22Rv1 (cell line): ENCODE results near the gene CAMTA1.

Experiments used
- H3K27ac ChIP-seq: fragments of 450-650 bp; 2 replicates; pipeline ENCODE4 v1.5.1; 2017
- ZFX ChIP-seq: fragments of 450-650 bp; IDR thresholded peaks from 2 replicates; pipeline ENCODE4 v1.6.1; 2017; ENCODE audit warnings: antibody characterized with exemption, borderline replicate concordance
- TF ChIP-seq, protein P1 (sequence below): fragments of 450-650 bp; IDR thresholded peaks from 2 replicates; pipeline ENCODE4 v1.5.1; 2017; ENCODE audit warnings: mild to moderate bottlenecking

The CAMTA1 gene

DNA sequence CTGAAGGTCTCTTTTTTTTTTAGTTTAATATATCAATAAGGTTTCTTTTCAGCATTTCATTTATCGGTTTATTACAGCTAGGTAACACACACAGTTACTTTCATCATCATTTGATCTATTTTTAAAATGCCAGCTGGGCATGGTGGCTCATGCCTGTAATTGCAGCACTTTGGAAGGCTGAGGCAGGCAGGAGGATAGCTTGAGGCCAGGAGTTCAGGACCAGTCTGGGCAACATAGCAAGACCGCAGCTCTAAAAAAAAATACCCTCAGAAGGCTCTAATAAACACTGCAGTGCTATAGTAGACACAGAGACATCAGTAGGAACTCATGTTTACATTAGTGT, 937.4 kb downstream of the CAMTA1 start:
- no peak overlapping the region for H3K27ac ChIP-seq
- no peak for TF ChIP-seq ZFX

DNA sequence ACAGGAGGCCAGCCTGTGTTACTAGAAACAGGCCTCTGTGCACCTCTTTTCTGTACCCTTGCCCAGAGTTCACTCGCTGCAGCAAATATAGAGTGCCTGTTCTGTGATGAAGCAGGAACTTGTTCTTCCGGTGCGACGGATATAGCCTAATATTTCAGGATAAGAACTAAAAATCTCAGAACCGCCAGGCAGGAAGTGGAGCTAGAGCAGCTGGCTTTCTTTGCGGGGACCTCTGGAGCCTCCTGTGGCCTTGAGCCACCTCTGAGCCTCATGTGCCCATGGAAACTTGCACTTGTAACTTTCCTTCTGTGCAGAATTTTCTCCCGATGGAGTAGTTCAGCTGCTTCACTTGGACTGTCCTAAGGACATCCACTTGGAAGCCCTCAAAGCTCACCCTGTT, 941.4 kb downstream of the CAMTA1 start:
- H3K27ac ChIP-seq = no peak overlapping the region
- TF ChIP-seq ZFX = no peak
- TF ChIP-seq, protein P1, sequence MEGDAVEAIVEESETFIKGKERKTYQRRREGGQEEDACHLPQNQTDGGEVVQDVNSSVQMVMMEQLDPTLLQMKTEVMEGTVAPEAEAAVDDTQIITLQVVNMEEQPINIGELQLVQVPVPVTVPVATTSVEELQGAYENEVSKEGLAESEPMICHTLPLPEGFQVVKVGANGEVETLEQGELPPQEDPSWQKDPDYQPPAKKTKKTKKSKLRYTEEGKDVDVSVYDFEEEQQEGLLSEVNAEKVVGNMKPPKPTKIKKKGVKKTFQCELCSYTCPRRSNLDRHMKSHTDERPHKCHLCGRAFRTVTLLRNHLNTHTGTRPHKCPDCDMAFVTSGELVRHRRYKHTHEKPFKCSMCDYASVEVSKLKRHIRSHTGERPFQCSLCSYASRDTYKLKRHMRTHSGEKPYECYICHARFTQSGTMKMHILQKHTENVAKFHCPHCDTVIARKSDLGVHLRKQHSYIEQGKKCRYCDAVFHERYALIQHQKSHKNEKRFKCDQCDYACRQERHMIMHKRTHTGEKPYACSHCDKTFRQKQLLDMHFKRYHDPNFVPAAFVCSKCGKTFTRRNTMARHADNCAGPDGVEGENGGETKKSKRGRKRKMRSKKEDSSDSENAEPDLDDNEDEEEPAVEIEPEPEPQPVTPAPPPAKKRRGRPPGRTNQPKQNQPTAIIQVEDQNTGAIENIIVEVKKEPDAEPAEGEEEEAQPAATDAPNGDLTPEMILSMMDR = no peak

DNA sequence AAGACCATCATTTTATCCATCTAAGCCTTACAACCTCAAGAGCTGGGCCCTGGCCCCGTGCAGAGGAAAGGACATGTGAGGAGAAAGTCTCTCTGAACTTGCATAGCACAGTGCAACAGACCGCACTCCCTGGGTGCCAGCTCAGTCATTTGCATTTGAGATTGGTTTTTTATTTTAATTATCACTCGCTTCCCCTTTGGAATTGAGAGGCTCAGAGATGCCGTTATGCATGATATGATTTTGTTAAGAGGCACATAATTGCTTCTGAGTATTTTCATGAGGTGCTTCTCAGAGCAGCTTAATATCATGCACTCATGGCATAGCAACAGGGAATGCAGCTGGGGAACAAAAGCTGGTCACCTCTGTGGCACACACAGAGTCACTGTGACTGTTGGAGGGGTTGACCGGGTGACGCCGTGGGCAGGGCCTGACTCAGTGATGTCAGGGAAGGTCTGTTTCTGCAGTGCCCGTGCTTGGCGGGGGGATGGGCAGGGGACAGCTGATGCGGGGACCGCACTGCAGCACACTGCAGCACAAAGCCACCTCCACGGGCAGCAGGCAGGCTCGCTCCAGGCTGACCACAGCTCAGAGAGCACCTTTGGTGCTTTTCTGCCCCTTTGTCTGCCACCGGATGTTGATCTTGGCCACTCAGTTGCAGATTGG, 942.7 kb downstream of the CAMTA1 start:
- no peak overlapping the region for H3K27ac ChIP-seq
- TF ChIP-seq, protein P1 = no peak
- no peak for TF ChIP-seq ZFX

DNA sequence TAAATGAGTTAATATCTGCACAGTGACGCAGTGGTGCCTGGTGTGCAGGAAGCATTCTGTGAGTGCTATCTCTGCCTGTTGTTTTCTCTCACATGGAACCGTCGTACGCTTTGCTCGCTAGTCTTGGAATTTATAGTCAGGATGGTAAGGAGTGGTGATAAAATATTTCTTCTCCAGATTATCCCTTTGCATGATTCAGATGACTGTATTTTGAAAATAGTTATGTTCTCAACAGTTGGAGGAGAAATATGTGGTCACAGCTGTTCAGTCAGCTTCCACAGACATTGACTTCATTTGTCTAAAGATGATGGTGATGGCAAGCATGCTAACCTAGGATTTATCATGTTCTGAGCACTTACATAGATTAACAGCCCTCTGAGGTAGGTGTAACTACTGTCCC, 944.5 kb downstream of the CAMTA1 start:
- TF ChIP-seq ZFX = no peak
- TF ChIP-seq, protein P1 = no peak
- H3K27ac ChIP-seq = no peak overlapping the region

DNA sequence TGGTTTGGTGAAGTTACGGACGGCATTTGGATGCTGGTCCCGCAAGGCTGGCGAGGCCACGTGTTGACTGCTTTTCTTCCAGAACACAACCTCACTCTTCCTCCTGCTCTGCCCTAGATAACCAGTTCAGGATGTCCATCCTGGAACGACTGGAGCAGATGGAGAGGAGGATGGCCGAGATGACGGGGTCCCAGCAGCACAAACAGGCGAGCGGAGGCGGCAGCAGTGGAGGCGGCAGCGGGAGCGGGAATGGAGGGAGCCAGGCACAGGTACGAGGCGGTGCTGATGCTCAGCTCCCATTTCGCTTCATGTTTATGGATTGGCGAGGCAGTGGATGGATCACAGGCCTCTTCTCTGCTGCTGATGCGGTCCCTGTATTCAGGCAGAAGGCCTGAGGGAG, 947.1 kb downstream of the CAMTA1 start:
- TF ChIP-seq, protein P1 = no peak
- no peak for TF ChIP-seq ZFX
- H3K27ac ChIP-seq = no peak overlapping the region

DNA sequence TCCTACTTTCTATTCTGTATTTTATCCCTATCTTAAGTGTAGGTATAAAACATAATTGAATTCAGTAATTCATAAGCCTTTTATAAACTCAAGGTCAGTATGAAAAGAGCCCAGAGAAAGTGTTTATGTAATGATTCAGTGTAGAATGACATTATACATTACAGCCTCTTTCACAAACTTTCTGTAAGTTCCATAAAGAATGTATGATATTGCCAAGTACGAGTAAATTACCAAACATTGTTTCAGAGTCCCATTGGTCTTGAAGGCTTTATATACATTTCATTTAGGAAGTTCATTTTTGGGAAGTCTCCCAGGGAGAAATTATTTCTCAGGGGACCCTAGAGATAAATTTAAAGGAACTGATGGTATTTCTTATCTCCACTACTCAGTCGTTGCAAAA, 948.0 kb downstream of the CAMTA1 start:
- TF ChIP-seq, protein P1 = no peak
- TF ChIP-seq ZFX = no peak
- no peak overlapping the region for H3K27ac ChIP-seq

DNA sequence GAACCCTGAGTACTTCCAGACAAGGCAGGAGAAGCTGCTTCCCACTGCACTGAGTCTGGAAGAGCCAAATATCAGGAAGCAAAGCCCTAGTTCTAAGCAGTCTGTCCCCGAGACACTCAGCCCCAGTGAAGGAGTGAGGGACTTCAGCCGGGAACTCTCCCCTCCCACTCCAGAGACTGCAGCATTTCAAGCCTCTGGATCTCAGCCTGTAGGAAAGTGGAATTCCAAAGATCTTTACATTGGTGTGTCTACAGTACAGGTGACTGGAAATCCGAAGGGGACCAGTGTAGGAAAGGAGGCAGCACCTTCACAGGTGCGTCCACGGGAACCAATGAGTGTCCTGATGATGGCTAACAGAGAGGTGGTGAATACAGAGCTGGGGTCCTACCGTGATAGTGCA, 952.8 kb downstream of the CAMTA1 start:
- no peak overlapping the region for H3K27ac ChIP-seq
- no peak for TF ChIP-seq ZFX
- TF ChIP-seq, protein P1 = no peak

DNA sequence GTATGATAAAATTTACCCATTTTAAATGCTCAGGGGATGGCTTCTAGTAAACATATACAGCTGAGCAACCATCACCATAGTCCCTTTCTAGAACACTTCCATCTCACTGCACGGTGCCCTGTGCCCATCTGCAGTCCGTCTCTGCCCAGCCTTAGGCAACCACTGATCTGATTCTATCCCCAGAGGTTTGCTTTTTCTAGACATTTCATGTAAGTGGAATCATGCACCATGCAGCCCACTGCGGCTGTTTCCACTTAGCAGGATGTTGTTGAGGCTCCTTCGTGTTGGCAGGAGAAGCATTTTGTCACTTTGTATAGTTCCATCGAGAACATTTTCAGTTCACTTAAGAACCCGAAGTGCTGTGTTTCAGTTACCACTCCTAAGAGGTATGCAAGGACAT, 958.1 kb downstream of the CAMTA1 start:
- H3K27ac ChIP-seq = no peak overlapping the region
- TF ChIP-seq, protein P1 = no peak
- TF ChIP-seq ZFX = no peak
